ENCODE measurements around the gene LAGE3.

Gene LAGE3

DNA sequence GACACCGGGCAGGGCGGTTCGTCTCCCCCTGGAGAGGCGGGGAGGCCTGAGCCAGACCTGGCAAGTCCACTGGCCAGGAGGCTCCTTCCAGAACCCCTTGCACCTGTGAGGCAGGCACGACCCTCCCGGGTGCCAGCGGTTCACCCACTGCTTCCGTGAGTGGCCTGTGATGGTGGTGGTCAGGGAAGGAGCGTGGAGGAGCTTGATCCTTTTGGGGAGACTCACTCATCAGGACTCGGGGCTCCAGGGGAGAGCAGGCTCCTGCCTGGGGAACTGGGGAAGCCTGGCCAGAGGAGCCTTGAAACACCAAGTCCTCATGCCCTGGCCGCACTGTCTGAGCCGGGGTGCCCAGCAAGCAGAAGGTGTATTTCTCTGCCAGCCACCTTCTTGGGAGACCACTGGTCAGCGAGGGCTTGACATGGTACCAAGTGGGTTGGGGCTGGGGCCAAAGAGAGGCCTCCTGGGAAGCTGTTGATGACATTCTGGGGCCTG, 34.3 kb downstream of the LAGE3 start:
- Histone ChIP-seq H3K4me1 (ENCODE audit: insufficient read depth, low read length, poor library complexity, severe bottlenecking) (no peaks in the 10 kb centered on the region), H3K79me2 (ENCODE audit: insufficient read depth, low read length) (peaks cover 20% of the 10 kb centered on the region; the same call in 1 of the 2 replicates), H3K9ac (ENCODE audit: low read depth, low read length, poor library complexity, severe bottlenecking) (peak overlapping the region; percentile 75), H3K9me3 (ENCODE audit: insufficient read depth, low read depth, low read length) (no peaks in the 10 kb centered on the region), H3K4me2 (ENCODE audit: low read depth, low read length, poor library complexity, severe bottlenecking) (peak overlapping the region; percentile 71), H2AFZ (ENCODE audit: low read length) (no peak overlapping the region), H3K9me2 (replicated peaks; ENCODE audit: low read depth, low read length) (no peaks in the 10 kb centered on the region), H3K4me3 (ENCODE audit: low read length, poor library complexity, severe bottlenecking) (peak overlapping the region; percentile 77), H3F3A (ENCODE audit: low read depth) (no peaks in the 10 kb centered on the region), H4K20me1 (ENCODE audit: insufficient read depth, low read length, poor library complexity, severe bottlenecking) (no peaks in the 10 kb centered on the region), H3K27me3 (ENCODE audit: insufficient read depth, low read length, poor library complexity, severe bottlenecking) (no peaks in the 10 kb centered on the region), H3K36me3 (ENCODE audit: insufficient read depth, low read length) (no peaks in the 10 kb centered on the region; the same call in 1 of the 2 replicates)
- no peak for TF ChIP-seq EZH2phosphoT487 (IDR thresholded peaks at IDR 0.05; ENCODE audit: borderline replicate concordance)
- TF ChIP-seq, protein P1, sequence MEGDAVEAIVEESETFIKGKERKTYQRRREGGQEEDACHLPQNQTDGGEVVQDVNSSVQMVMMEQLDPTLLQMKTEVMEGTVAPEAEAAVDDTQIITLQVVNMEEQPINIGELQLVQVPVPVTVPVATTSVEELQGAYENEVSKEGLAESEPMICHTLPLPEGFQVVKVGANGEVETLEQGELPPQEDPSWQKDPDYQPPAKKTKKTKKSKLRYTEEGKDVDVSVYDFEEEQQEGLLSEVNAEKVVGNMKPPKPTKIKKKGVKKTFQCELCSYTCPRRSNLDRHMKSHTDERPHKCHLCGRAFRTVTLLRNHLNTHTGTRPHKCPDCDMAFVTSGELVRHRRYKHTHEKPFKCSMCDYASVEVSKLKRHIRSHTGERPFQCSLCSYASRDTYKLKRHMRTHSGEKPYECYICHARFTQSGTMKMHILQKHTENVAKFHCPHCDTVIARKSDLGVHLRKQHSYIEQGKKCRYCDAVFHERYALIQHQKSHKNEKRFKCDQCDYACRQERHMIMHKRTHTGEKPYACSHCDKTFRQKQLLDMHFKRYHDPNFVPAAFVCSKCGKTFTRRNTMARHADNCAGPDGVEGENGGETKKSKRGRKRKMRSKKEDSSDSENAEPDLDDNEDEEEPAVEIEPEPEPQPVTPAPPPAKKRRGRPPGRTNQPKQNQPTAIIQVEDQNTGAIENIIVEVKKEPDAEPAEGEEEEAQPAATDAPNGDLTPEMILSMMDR (conservative IDR thresholded peaks at IDR 0.05; ENCODE audit: low read length): no peak

DNA sequence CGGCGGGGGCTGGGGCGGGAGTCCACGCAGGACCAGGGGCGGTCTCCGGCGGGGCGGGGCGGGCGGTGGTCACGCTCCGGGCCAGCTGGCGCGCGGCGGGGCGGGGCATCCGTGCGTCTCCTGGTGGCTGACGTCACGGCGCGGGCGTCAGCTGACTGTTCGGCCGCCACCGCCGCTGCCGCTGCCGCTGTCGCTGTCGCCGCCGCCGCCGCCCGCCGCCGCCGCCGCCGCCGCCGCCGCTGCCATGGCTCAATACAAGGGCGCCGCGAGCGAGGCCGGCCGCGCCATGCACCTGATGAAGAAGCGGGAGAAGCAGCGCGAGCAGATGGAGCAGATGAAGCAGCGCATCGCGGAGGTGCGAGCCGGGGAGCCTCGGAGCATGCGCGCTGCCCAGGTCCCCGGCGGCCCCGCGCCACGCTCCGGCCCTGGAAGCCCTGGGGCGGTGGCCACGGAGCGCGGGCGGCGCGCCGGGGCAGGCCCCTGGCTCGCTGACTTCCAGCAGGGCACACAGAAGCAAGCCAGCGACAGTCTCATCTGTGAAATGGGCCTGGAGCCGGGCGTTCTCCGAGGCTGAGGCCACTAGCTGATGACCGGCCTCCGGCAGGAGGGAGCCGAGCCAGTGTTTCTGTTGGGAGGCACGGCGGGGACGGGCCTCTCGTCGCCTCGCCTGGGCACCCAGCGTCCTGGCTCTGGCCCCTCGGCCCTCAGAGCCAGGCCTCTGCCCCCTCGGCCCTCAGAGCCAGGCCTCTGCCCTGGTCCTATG, 34.9 kb downstream of the LAGE3 start, which contains the start of gene FAM50A:
FAM50A (plus strand) TSS at position 150 of the 763 bp plus-strand sequence; CDS start at position 245, 95 bp downstream.
- H3K9me2 ChIP-seq (replicated peaks; ENCODE audit: low read depth, low read length): no peaks in the 10 kb centered on the region
- H3K27me3 ChIP-seq (ENCODE audit: insufficient read depth, low read length, poor library complexity, severe bottlenecking): no peaks in the 10 kb centered on the region
- H2AFZ ChIP-seq (ENCODE audit: low read length): no peak within 1 kb of the TSS; the same call in 1 of the 2 replicates
- peak within 1 kb of the TSS; percentile 71 for H3K4me2 ChIP-seq (ENCODE audit: low read depth, low read length, poor library complexity, severe bottlenecking)
- H3K4me3 ChIP-seq (ENCODE audit: low read length, poor library complexity, severe bottlenecking): peak within 1 kb of the TSS; percentile 77
- no peak for TF ChIP-seq EZH2phosphoT487 (IDR thresholded peaks at IDR 0.05; ENCODE audit: borderline replicate concordance)
- TF ChIP-seq, protein P1 (conservative IDR thresholded peaks at IDR 0.05; ENCODE audit: low read length): no peak
- no peaks in the 10 kb centered on the region; the same call in 1 of the 2 replicates for H3K36me3 ChIP-seq (ENCODE audit: insufficient read depth, low read length)
- H4K20me1 ChIP-seq (ENCODE audit: insufficient read depth, low read length, poor library complexity, severe bottlenecking): no peaks in the 10 kb centered on the region
- peak within 1 kb of the TSS; percentile 75 for H3K9ac ChIP-seq (ENCODE audit: low read depth, low read length, poor library complexity, severe bottlenecking)
- H3K9me3 ChIP-seq (ENCODE audit: insufficient read depth, low read depth, low read length): no peaks in the 10 kb centered on the region
- H3K4me1 ChIP-seq (ENCODE audit: insufficient read depth, low read length, poor library complexity, severe bottlenecking): no peaks in the 10 kb centered on the region
- H3K79me2 ChIP-seq (ENCODE audit: insufficient read depth, low read length): peaks cover 25% of the 10 kb centered on the region; the same call in 1 of the 2 replicates
- no peaks in the 10 kb centered on the region for H3F3A ChIP-seq (ENCODE audit: low read depth)

DNA sequence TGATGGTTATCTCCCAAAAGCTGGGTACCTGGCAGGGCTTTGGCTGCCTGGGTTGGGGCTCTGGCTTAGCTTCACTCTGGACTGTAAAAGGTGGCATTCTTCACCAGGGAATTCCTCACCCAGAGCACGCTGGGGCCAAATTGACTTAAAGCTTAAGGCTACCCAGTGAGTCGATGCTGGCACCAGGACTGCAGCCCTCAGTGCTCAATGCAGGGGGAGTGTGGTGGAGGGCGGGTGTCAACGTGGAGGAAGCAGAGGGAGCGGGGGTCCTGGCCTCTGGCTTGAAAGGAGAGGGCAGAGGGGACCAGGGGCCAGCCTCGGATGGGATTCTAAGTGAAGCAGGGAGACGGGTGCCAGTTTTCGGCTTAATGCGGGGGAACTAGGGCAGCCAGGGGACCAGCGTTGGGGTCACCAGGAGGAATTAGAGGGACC, 35.6 kb downstream of the LAGE3 start:
- H3F3A ChIP-seq (ENCODE audit: low read depth): no peaks in the 10 kb centered on the region
- H3K27me3 ChIP-seq (ENCODE audit: insufficient read depth, low read length, poor library complexity, severe bottlenecking): no peaks in the 10 kb centered on the region
- H3K4me3 ChIP-seq (ENCODE audit: low read length, poor library complexity, severe bottlenecking): peak overlapping the region; percentile 67
- no peaks in the 10 kb centered on the region for H4K20me1 ChIP-seq (ENCODE audit: insufficient read depth, low read length, poor library complexity, severe bottlenecking)
- no peak for TF ChIP-seq EZH2phosphoT487 (IDR thresholded peaks at IDR 0.05; ENCODE audit: borderline replicate concordance)
- TF ChIP-seq, protein P1 (conservative IDR thresholded peaks at IDR 0.05; ENCODE audit: low read length): no peak
- H3K9me2 ChIP-seq (replicated peaks; ENCODE audit: low read depth, low read length): no peaks in the 10 kb centered on the region
- no peak overlapping the region for H2AFZ ChIP-seq (ENCODE audit: low read length)
- peaks cover 32% of the 10 kb centered on the region for H3K79me2 ChIP-seq (ENCODE audit: insufficient read depth, low read length)
- no peaks in the 10 kb centered on the region; the same call in 1 of the 2 replicates for H3K36me3 ChIP-seq (ENCODE audit: insufficient read depth, low read length)
- H3K4me2 ChIP-seq (ENCODE audit: low read depth, low read length, poor library complexity, severe bottlenecking): peak overlapping the region; percentile 68
- no peaks in the 10 kb centered on the region for H3K9me3 ChIP-seq (ENCODE audit: insufficient read depth, low read depth, low read length)
- no peak overlapping the region for H3K9ac ChIP-seq (ENCODE audit: low read depth, low read length, poor library complexity, severe bottlenecking)
- no peaks in the 10 kb centered on the region for H3K4me1 ChIP-seq (ENCODE audit: insufficient read depth, low read length, poor library complexity, severe bottlenecking)

Data from Loucy (cell line).